CD14-positive monocyte (primary cell): ENCODE results near the gene AJAP1. TPM values are rescaled to one million over a fixed set of nuclear protein-coding genes. Genes with fewer than 3 reads are reported as not detected.

Source experiments
- DNase-seq, 3 donors: peaks; one replicate each; pipeline ENCODE4 v3.0.0-alpha.2; 2011 to 2022
- H2AFZ ChIP-seq: 2 replicates; pipeline ENCODE4 v1.6.0; 2012; ENCODE audit warnings: mild to moderate bottlenecking, low read depth, low read length, inconsistent platforms; ENCODE audit not compliant: insufficient read depth, poor library complexity, severe bottlenecking
- H3K27ac ChIP-seq, 2 donors: 1 replicate in 1 of 2; 2 replicates in 1 of 2; pipeline ENCODE4 v1.5.1; 2012 to 2013; ENCODE audit warnings: low read length in 2 of 2, control low read depth in 1 of 2, inconsistent platforms in 1 of 2, low read depth in 1 of 2, mild to moderate bottlenecking in 1 of 2
- H3K27me3 ChIP-seq, 2 donors: one replicate each; pipeline versions ENCODE4 v1.6.0 to v1.6.1; 2011 to 2013; ENCODE audit warnings: low read length in 2 of 2; ENCODE audit not compliant: control insufficient read depth in 2 of 2, insufficient read depth in 2 of 2
- H3K36me3 ChIP-seq, 2 donors: replicated peaks in 1 of 2; 1 replicate in 1 of 2; 2 replicates in 1 of 2; pipeline versions ENCODE4 v1.5.1 to v1.6.1; 2012 to 2013; ENCODE audit warnings: low read length in 2 of 2, control low read depth in 1 of 2, inconsistent platforms in 1 of 2, mild to moderate bottlenecking in 1 of 2; ENCODE audit not compliant: insufficient read depth in 2 of 2, control insufficient read depth in 1 of 2
- H3K4me1 ChIP-seq, 2 donors: 1 replicate in 1 of 2; 2 replicates in 1 of 2; pipeline versions ENCODE4 v1.5.1 to v1.6.1; 2012 to 2013; ENCODE audit warnings: low read length in 2 of 2, control low read depth in 1 of 2, inconsistent platforms in 1 of 2, mild to moderate bottlenecking in 1 of 2, moderate library complexity in 1 of 2; ENCODE audit not compliant: insufficient read depth in 2 of 2, control insufficient read depth in 1 of 2
- H3K4me2 ChIP-seq: replicated peaks from 2 replicates; pipeline ENCODE3; 2012; ENCODE audit warnings: low read length, moderate library complexity, mild to moderate bottlenecking; ENCODE audit not compliant: poor library complexity, severe bottlenecking; ENCODE audit errors: extremely low read depth
- H3K4me3 ChIP-seq, 3 experiments: fragments of 200-600 bp in 1 of 3; sonication (generic) in 1 of 3; replicated peaks in 1 of 3; 1 replicate in 2 of 3; 2 replicates in 1 of 3; pipeline ENCODE4 v1.5.1; 2011 to 2013; ENCODE audit warnings: low read length in 3 of 3, mild to moderate bottlenecking in 3 of 3, control low read depth in 2 of 3, low read depth in 2 of 3, inconsistent platforms in 1 of 3, moderate library complexity in 1 of 3
- H3K79me2 ChIP-seq: 2 replicates; pipeline ENCODE4 v1.6.0; 2012; ENCODE audit warnings: mild to moderate bottlenecking, control low read depth, inconsistent platforms, low read length, moderate library complexity; ENCODE audit not compliant: insufficient read depth
- H3K9ac ChIP-seq: 2 replicates; pipeline ENCODE4 v1.6.0; 2017; ENCODE audit warnings: low read length, mild to moderate bottlenecking; ENCODE audit not compliant: insufficient read depth, poor library complexity, severe bottlenecking
- H3K9me3 ChIP-seq, 2 donors: replicated peaks in 1 of 2; 1 replicate in 1 of 2; 2 replicates in 1 of 2; pipeline versions ENCODE4 v1.5.1 to v1.6.1; 2012 to 2013; ENCODE audit warnings: low read length in 2 of 2, control low read depth in 1 of 2; ENCODE audit not compliant: control insufficient read depth in 1 of 2, insufficient read depth in 1 of 2
- H4K20me1 ChIP-seq: 2 replicates; pipeline ENCODE4 v1.6.0; 2012; ENCODE audit warnings: mild to moderate bottlenecking, low read length, control low read depth, moderate library complexity; ENCODE audit not compliant: insufficient read depth
- H3K27ac Mint-ChIP-seq, 7 donors: one replicate each; pipeline ENCODE4 v1.8.0; 2020; ENCODE audit warnings: mild to moderate bottlenecking in 7 of 7, mixed read lengths in 7 of 7, moderate library complexity in 6 of 7, inconsistent platforms in 2 of 7
- H3K27me3 Mint-ChIP-seq, 3 donors: one replicate each; pipeline ENCODE4 v1.8.0; 2021 to 2022; ENCODE audit warnings: low read depth in 3 of 3, mild to moderate bottlenecking in 3 of 3, mixed read lengths in 3 of 3, moderate library complexity in 3 of 3, inconsistent platforms in 1 of 3
- H3K36me3 Mint-ChIP-seq, 2 donors: one replicate each; pipeline ENCODE4 v1.8.0; 2020; ENCODE audit warnings: mixed read lengths in 2 of 2, inconsistent platforms in 1 of 2, mild to moderate bottlenecking in 1 of 2
- H3K4me1 Mint-ChIP-seq: one replicate; pipeline ENCODE4 v1.8.0; 2020; ENCODE audit warnings: mild to moderate bottlenecking, mixed read lengths
- H3K4me3 Mint-ChIP-seq, 2 donors: one replicate each; pipeline ENCODE4 v1.8.0; 2020; ENCODE audit warnings: mild to moderate bottlenecking in 2 of 2, mixed read lengths in 2 of 2, moderate library complexity in 1 of 2
- H3K9me3 Mint-ChIP-seq, 7 donors: one replicate each; pipeline ENCODE4 v1.8.0; 2020 to 2022; ENCODE audit warnings: mixed read lengths in 7 of 7, mild to moderate bottlenecking in 6 of 7, moderate library complexity in 6 of 7, inconsistent platforms in 2 of 7
- CTCF ChIP-seq: fragments of 200-600 bp; IDR thresholded peaks from one replicate; pipeline ENCODE4 v1.8.0; 2022; ENCODE audit warnings: antibody characterized with exemption, mild to moderate bottlenecking
- WGBS: methylation state at CpG from one replicate; pipeline ENCODE4 v1.1.5; 2013; ENCODE audit warnings: missing lambda C conversion rate; ENCODE audit not compliant: insufficient coverage; 5-methylcytosine and 5-hydroxymethylcytosine counted together
- intact Hi-C, 2 donors: fragments of 100-400 bp; cut with micrococcal nuclease; formaldehyde crosslinking; loops; one replicate each; pipeline versions ENCODE4 v1.15.0 to v1.15.1; 2023
- polyA plus RNA-seq, 3 donors: library from polyadenylated mRNA; depleted of rRNA in 1 of 3; unstranded in 2 of 3; stranded (reverse) in 1 of 3; fragments of 300-500 nt in 2 of 3; fragments of >200 nt in 1 of 3; fragmentation: Illumina TruSeq in 2 of 3; gene quantifications; 1 replicate in 2 of 3; 2 replicates in 1 of 3; pipeline ENCODE4 v1.2.3, GENCODE V29; 2012 to 2021

The AJAP1 gene
- polyA plus RNA-seq, 3 donors: not detected

GRCh38 chr1:4709641-4710040 lies 55.2 kb downstream of the AJAP1 start:
- 99% methylated on average over 5 of the region's 5 CpGs for WGBS
- Mint-ChIP-seq H3K4me3 (peak overlapping the region in 1 of 2 donors; percentile 31), H3K27me3 (peaks cover 18 to 29% (median 20%) of the 10 kb centered on the region in 3 donors), H3K9me3 (peaks cover 0 to 2% (median 0%) of the 10 kb centered on the region in 7 donors), H3K4me1 (no peaks in the 10 kb centered on the region), H3K36me3 (no peaks in the 10 kb centered on the region), H3K27ac (no peak overlapping the region)
- DNase-seq: no peak
- H3K27me3 ChIP-seq: peaks cover 0 to 20% of the 10 kb centered on the region in 2 donors
- H3K9ac ChIP-seq: no peak overlapping the region
- no peak overlapping the region for H2AFZ ChIP-seq
- no peak overlapping the region for H3K4me3 ChIP-seq
- no peaks in the 10 kb centered on the region for H3K79me2 ChIP-seq
- H3K27ac ChIP-seq: no peak overlapping the region
- H3K9me3 ChIP-seq: peaks cover 0 to 3% of the 10 kb centered on the region in 2 donors
- H3K4me2 ChIP-seq: no peak overlapping the region
- H4K20me1 ChIP-seq: no peaks in the 10 kb centered on the region
- no peak for TF ChIP-seq CTCF
- no peaks in the 10 kb centered on the region for H3K4me1 ChIP-seq
- intact Hi-C loops: no loop called here
- H3K36me3 ChIP-seq: no peaks in the 10 kb centered on the region

- Histone ChIP-seq H3K4me2 (no peak overlapping the region), H3K27me3 (peaks cover 0 to 20% of the 10 kb centered on the region in 2 donors), H3K9ac (no peak overlapping the region), H3K79me2 (no peaks in the 10 kb centered on the region), H3K36me3 (no peaks in the 10 kb centered on the region), H2AFZ (no peak overlapping the region), H4K20me1 (no peaks in the 10 kb centered on the region), H3K4me1 (no peaks in the 10 kb centered on the region), H3K4me3 (no peak overlapping the region), H3K9me3 (peaks cover 3% of the 10 kb centered on the region in 2 donors), H3K27ac (no peak overlapping the region)
- 18% methylated on average over 30 of the region's 39 CpGs for WGBS
- intact Hi-C loops: no loop called here
- Mint-ChIP-seq H3K4me3 (peak overlapping the region in 1 of 2 donors; percentile 31), H3K36me3 (no peaks in the 10 kb centered on the region), H3K9me3 (peaks cover 0 to 9% (median 6%) of the 10 kb centered on the region in 7 donors), H3K4me1 (no peaks in the 10 kb centered on the region), H3K27me3 (peaks cover 21 to 29% (median 22%) of the 10 kb centered on the region in 3 donors), H3K27ac (no peak overlapping the region)
- no peak for TF ChIP-seq CTCF
- DNase-seq: no peak
Observed at GRCh38 chr1:4710592-4711415, 56.4 kb downstream of the AJAP1 start.
